IMR-90 (cell line): Measurements from ENCODE around the gene CAB39. TPM values are rescaled to one million over a fixed set of nuclear protein-coding genes. Genes with fewer than 3 reads are reported as not detected.

Source experiments
- ATAC-seq: fragments of 200-7000 bp; cut with Tn5 transposase; 2 replicates; pipeline ENCODE4 v1.9.1; 2020; ENCODE audit warnings: low read depth, mild to moderate bottlenecking, moderate library complexity
- BruUV-seq: library from RNA; stranded (reverse); fragments of 400-500 nt; replicated peaks from 2 replicates; lab custom pipeline; 2021; lab: Mats Ljungman, UMichigan
- CTCF ChIA-PET: fragments of 300-600 bp; formaldehyde crosslinking; extraction: SDS; loops from one replicate; lab custom pipeline; 2021; ENCODE audit warnings: antibody characterized with exemption; lab: Yijun Ruan, JAX
- POLR2A ChIA-PET: fragments of 300-600 bp; sonication (Branson Sonifier 250); formaldehyde crosslinking; loops from one replicate; lab custom pipeline; 2022; ENCODE audit warnings: antibody characterized with exemption; ENCODE audit not compliant: unreplicated experiment; lab: Charles Lee
- DNase-seq: peaks from one replicate; pipeline ENCODE4 v3.0.0; 2013
- H2AFZ ChIP-seq: replicated peaks from 2 replicates; pipeline ENCODE3; 2013; ENCODE audit warnings: low read length, mild to moderate bottlenecking; ENCODE audit not compliant: poor library complexity
- H2AK5ac ChIP-seq: 2 replicates; pipeline ENCODE4 v1.6.1; 2013; ENCODE audit warnings: low read depth, low read length, inconsistent platforms
- H2AK9ac ChIP-seq: replicated peaks from 2 replicates; pipeline ENCODE3; 2013; ENCODE audit warnings: mild to moderate bottlenecking, low read depth, low read length, moderate library complexity; ENCODE audit not compliant: poor library complexity
- H2BK120ac ChIP-seq: 2 replicates; pipeline ENCODE4 v1.6.1; 2013; ENCODE audit warnings: low read depth, low read length, inconsistent platforms
- H2BK15ac ChIP-seq: 3 replicates; pipeline ENCODE4 v1.6.1; 2013; ENCODE audit warnings: low read depth, low read length, inconsistent platforms
- H2BK20ac ChIP-seq: 2 replicates; pipeline ENCODE4 v1.6.1; 2013; ENCODE audit warnings: low read depth, mild to moderate bottlenecking, inconsistent platforms, low read length, moderate library complexity
- H2BK5ac ChIP-seq: 2 replicates; pipeline ENCODE4 v1.6.1; 2013; ENCODE audit warnings: mild to moderate bottlenecking, low read depth, low read length, inconsistent platforms; ENCODE audit not compliant: poor library complexity, severe bottlenecking
- H3K14ac ChIP-seq: replicated peaks from 2 replicates; pipeline ENCODE4 v1.6.1; 2013; ENCODE audit warnings: low read depth, low read length, inconsistent platforms
- H3K18ac ChIP-seq: 2 replicates; pipeline ENCODE4 v1.6.1; 2013; ENCODE audit warnings: low read depth, low read length, control low read depth
- H3K23ac ChIP-seq: 2 replicates; pipeline ENCODE4 v1.6.1; 2013; ENCODE audit warnings: low read depth, low read length, inconsistent platforms
- H3K27ac ChIP-seq: 2 replicates; pipeline ENCODE4 v1.5.1; 2013; ENCODE audit warnings: mild to moderate bottlenecking, control low read depth, low read length; ENCODE audit not compliant: insufficient read depth
- H3K27me3 ChIP-seq: 2 replicates; pipeline ENCODE4 v1.6.1; 2013; ENCODE audit warnings: low read length; ENCODE audit not compliant: control insufficient read depth, insufficient read depth
- H3K36me3 ChIP-seq: 2 replicates; pipeline ENCODE4 v1.6.1; 2013; ENCODE audit warnings: low read length, mixed read lengths; ENCODE audit not compliant: control insufficient read depth, insufficient read depth
- H3K4ac ChIP-seq: 2 replicates; pipeline ENCODE4 v1.6.1; 2013; ENCODE audit warnings: low read depth, low read length, inconsistent platforms
- H3K4me1 ChIP-seq: 2 replicates; pipeline ENCODE4 v1.6.1; 2013; ENCODE audit warnings: low read length, mixed read lengths; ENCODE audit not compliant: control insufficient read depth, insufficient read depth
- H3K4me2 ChIP-seq: 2 replicates; pipeline ENCODE4 v1.6.1; 2013; ENCODE audit warnings: low read depth, mild to moderate bottlenecking, control low read depth, low read length, moderate library complexity
- H3K4me3 ChIP-seq: 2 replicates; pipeline ENCODE4 v1.5.1; 2013; ENCODE audit warnings: low read depth, mild to moderate bottlenecking, control low read depth, low read length, moderate library complexity; ENCODE audit not compliant: insufficient read depth
- H3K56ac ChIP-seq: 2 replicates; pipeline ENCODE4 v1.6.1; 2013; ENCODE audit warnings: low read length, inconsistent platforms; ENCODE audit not compliant: insufficient read depth; ENCODE audit errors: extremely low read depth
- H3K79me1 ChIP-seq, 2 experiments: 2 replicates each; pipeline ENCODE4 v1.6.1; 2013; ENCODE audit warnings: low read length in 2 of 2, inconsistent platforms in 1 of 2, low read depth in 1 of 2
- H3K9ac ChIP-seq: 2 replicates; pipeline ENCODE4 v1.6.1; 2013; ENCODE audit warnings: low read depth, low read length, control low read depth
- H3K9me1 ChIP-seq: 2 replicates; pipeline ENCODE4 v1.6.1; 2013; ENCODE audit warnings: low read length, inconsistent platforms; ENCODE audit not compliant: insufficient read depth
- H3K9me3 ChIP-seq: 2 replicates; pipeline ENCODE4 v1.6.1; 2013; ENCODE audit warnings: low read length; ENCODE audit not compliant: control insufficient read depth, insufficient read depth
- H4K20me1 ChIP-seq: 2 replicates; pipeline ENCODE4 v1.6.1; 2013; ENCODE audit warnings: low read length, inconsistent platforms; ENCODE audit not compliant: insufficient read depth
- H4K5ac ChIP-seq: 2 replicates; pipeline ENCODE4 v1.6.1; 2013; ENCODE audit warnings: mild to moderate bottlenecking, low read depth, low read length, control low read depth
- H4K8ac ChIP-seq, 2 experiments: 2 replicates each; pipeline ENCODE4 v1.6.1; 2013; ENCODE audit warnings: low read depth in 2 of 2, low read length in 2 of 2, control low read depth in 1 of 2, inconsistent platforms in 1 of 2
- H4K91ac ChIP-seq: 2 replicates; pipeline ENCODE4 v1.6.1; 2013; ENCODE audit warnings: low read depth, low read length, inconsistent platforms; ENCODE audit not compliant: insufficient read depth
- POLR2A ChIP-seq: IDR thresholded peaks from 2 replicates; pipeline ENCODE4 v1.6.1; 2012; ENCODE audit warnings: mild to moderate bottlenecking, low read depth, low read length
- RAD21 ChIP-seq: IDR thresholded peaks from 2 replicates; pipeline ENCODE4 v1.6.1; 2012; ENCODE audit warnings: low read length, improper control_type of control experiment
- RFX5 ChIP-seq: IDR thresholded peaks from 2 replicates; pipeline ENCODE4 v1.8.0; 2012; ENCODE audit warnings: low read depth, mild to moderate bottlenecking, low read length, moderate library complexity
- WGBS, 2 experiments: methylation state at CpG; one replicate each; pipeline versions ENCODE4 v1.1.5 to v1.1.7; 2013; ENCODE audit warnings: missing lambda C conversion rate in 2 of 2; ENCODE audit not compliant: insufficient read length in 1 of 2; ENCODE audit errors: extremely low coverage in 2 of 2; 5-methylcytosine and 5-hydroxymethylcytosine counted together
- dilution Hi-C: fragments of 300-500 bp; cut with HindIII; formaldehyde crosslinking; loops from one replicate; pipeline ENCODE4 v1.14.3; 2018; ENCODE audit warnings: low sequenced_read_pairs; ENCODE audit not compliant: unreplicated experiment
- in situ Hi-C: fragments of 300-500 bp; cut with MboI; formaldehyde crosslinking; loops from 3 replicates; pipeline ENCODE4 v1.14.3; 2019; ENCODE audit warnings: low sequenced_read_pairs, inconsistent platforms, mixed read lengths
- intact Hi-C: fragments of 100-400 bp; cut with micrococcal nuclease; formaldehyde crosslinking; loops from 2 replicates; pipeline ENCODE4 v1.10.0; 2022
- polyA plus RNA-seq, 3 experiments: library from polyadenylated mRNA; depleted of rRNA; stranded (reverse); fragments of >200 nt; gene quantifications; 2 replicates each; pipeline ENCODE4 v1.2.3, GENCODE V29; 2012; ENCODE audit warnings: low replicate concordance in 1 of 3
- total RNA-seq: library from RNA; depleted of rRNA; stranded (reverse); fragments of >200 nt; gene quantifications from 2 replicates; pipeline ENCODE4 v1.2.3, GENCODE V29; 2012

Gene CAB39
- total and polyA plus RNA-seq, 2 of the 4 experiments (the other 2 are of a cell fraction), result 38.2 to 71.7 TPM

- Histone ChIP-seq H3K14ac (peak overlapping the region; percentile 64), H3K79me1 (peaks cover 0 to 5% of the 10 kb centered on the region in 2 experiments; a peak in 1 of 4 replicates), H2BK5ac (peak overlapping the region; percentile 69), H3K9ac (no peak overlapping the region), H2BK120ac (peak overlapping the region; percentile 90; the same call in 1 of the 2 replicates), H3K18ac (0 out of 2 replicates have a peak overlapping the region, but pooled peaks have one; percentile 73), H3K4me2 (no peak overlapping the region), H3K4ac (peak overlapping the region; percentile 86), H2BK15ac (peak overlapping the region; percentile 11; the same call in 1 of the 3 replicates), H3K4me1 (peaks cover 28% of the 10 kb centered on the region), H2AFZ (no peak overlapping the region), H3K36me3 (no peaks in the 10 kb centered on the region), H3K9me1 (peaks cover 26% of the 10 kb centered on the region), H3K23ac (no peak overlapping the region), H4K91ac (peak overlapping the region; percentile 77), H3K56ac (no peak overlapping the region), H2AK9ac (peak overlapping the region; percentile 90), H2BK20ac (peak overlapping the region; percentile 75; the same call in 1 of the 2 replicates), H4K20me1 (no peaks in the 10 kb centered on the region), H3K27me3 (no peaks in the 10 kb centered on the region), H4K8ac (peak overlapping the region in 1 of 2 experiments; percentile 95; a peak in 2 of 4 replicates), H4K5ac (no peak overlapping the region), H3K4me3 (no peak overlapping the region), H3K27ac (no peak overlapping the region), H3K9me3 (peaks cover 2% of the 10 kb centered on the region; the same call in 1 of the 2 replicates), H2AK5ac (peak overlapping the region; percentile 89)
- WGBS, 2 experiments, result 81% methylated on average over 6 of the region's 8 CpGs; no CpG with 5 or more reads in 1 of the 2 experiments
- BruUV-seq, result no TSS peak
- intact Hi-C loops, result loop anchor here (10.0 kb wide), 1 partner anchor 818 kb away; no protein-coding TSS in a partner anchor
- ChIA-PET CTCF (no interaction called here), POLR2A (no interaction called here)
- DNase-seq (no peak), ATAC-seq (no peak)
- in situ Hi-C loops, result no loop called here
- dilution Hi-C loops, result no loop called here
- TF ChIP-seq RAD21 (no peak), POLR2A (no peak), RFX5 (no peak)
Measured at GRCh38 chr2:230666446-230666845, 46.2 kb upstream of the CAB39 start.
